ENCODE results near the gene CADPS2.

GRCh38 chr7:122702872-122703510, 183.3 kb downstream of the CADPS2 start, which contains the start of gene RNF148:
- TF ChIP-seq CTCF (IDR thresholded peaks at IDR 0.05; ENCODE audit: low read depth, low read length, missing input control) (no peak), JUND (IDR thresholded peaks at IDR 0.05) (no peak), SP1 (IDR thresholded peaks at IDR 0.05) (no peak), MAX (IDR thresholded peaks at IDR 0.05) (no peak), RAD21 (IDR thresholded peaks at IDR 0.05) (no peak), RXRA (IDR thresholded peaks at IDR 0.05) (no peak), REST (IDR thresholded peaks at IDR 0.05) (no peak), TAF1 (conservative IDR thresholded peaks at IDR 0.05) (no peak), GABPA (IDR thresholded peaks at IDR 0.05 in 1 of 2, conservative IDR thresholded peaks at IDR 0.05 in 1 of 2) (no peak), FOXA1 (IDR thresholded peaks at IDR 0.05) (no peak)

All from liver (tissue), 3 donors.